ENCODE measurements around the gene ITGB3. TPM values are rescaled to one million over a fixed set of nuclear protein-coding genes. Genes with fewer than 3 reads are reported as not detected.

Gene ITGB3
- total and polyA plus RNA-seq, 3 donors from 2014 or later: 6.9 to 10.3 (median 7.6) TPM

GRCh38 chr17:47305302-47305923 is 51.8 kb downstream of the ITGB3 start:
- H3K36me3 ChIP-seq (ENCODE audit: low read depth, missing control alignments): no peaks in the 10 kb centered on the region
- no peaks in the 10 kb centered on the region for H3K27me3 ChIP-seq
- TF ChIP-seq POLR2A (IDR thresholded peaks at IDR 0.05): no peak
- TF ChIP-seq CTCF (IDR thresholded peaks at IDR 0.05): no peak
- no peak for DNase-seq
- H3K4me1 ChIP-seq: peaks cover 5% of the 10 kb centered on the region
- WGBS, 2 donors: 64 to 68% methylated on average over 4 of the region's 4 CpGs
- no peak overlapping the region for H3K4me3 ChIP-seq
- no peaks in the 10 kb centered on the region for H3K9me3 ChIP-seq
- intact Hi-C loops (cut with DNase I; ENCODE audit: low total_unique reads): no loop called here
- H3K27ac ChIP-seq: no peak overlapping the region

GRCh38 chr17:47310186-47310733 is 56.6 kb downstream of the ITGB3 start:
- Histone ChIP-seq H3K27me3 (no peaks in the 10 kb centered on the region), H3K27ac (no peak overlapping the region), H3K36me3 (ENCODE audit: low read depth, missing control alignments) (no peaks in the 10 kb centered on the region), H3K4me1 (peaks cover 5% of the 10 kb centered on the region), H3K9me3 (no peaks in the 10 kb centered on the region), H3K4me3 (no peak overlapping the region)
- 75 to 76% methylated on average over 4 of the region's 4 CpGs for WGBS, 2 donors
- no peak for TF ChIP-seq POLR2A (IDR thresholded peaks at IDR 0.05)
- TF ChIP-seq CTCF (IDR thresholded peaks at IDR 0.05): no peak
- DNase-seq: no peak
- intact Hi-C loops (cut with DNase I; ENCODE audit: low total_unique reads): loop anchor here (10.0 kb wide), 1 partner anchor 75 kb away; no protein-coding TSS in a partner anchor

GRCh38 chr17:47311420-47311819 is 57.8 kb downstream of the ITGB3 start:
- H3K27ac ChIP-seq: no peak overlapping the region
- intact Hi-C loops (cut with DNase I; ENCODE audit: low total_unique reads): loop anchor here (10.0 kb wide), 1 partner anchor 77 kb away; no protein-coding TSS in a partner anchor
- no peak overlapping the region for H3K4me3 ChIP-seq
- H3K4me1 ChIP-seq: peaks cover 3% of the 10 kb centered on the region
- H3K9me3 ChIP-seq: no peaks in the 10 kb centered on the region
- no peaks in the 10 kb centered on the region for H3K36me3 ChIP-seq (ENCODE audit: low read depth, missing control alignments)
- no peaks in the 10 kb centered on the region for H3K27me3 ChIP-seq
- TF ChIP-seq CTCF (IDR thresholded peaks at IDR 0.05): no peak
- no peak for TF ChIP-seq POLR2A (IDR thresholded peaks at IDR 0.05)
- no peak for DNase-seq

- WGBS, 2 donors: 40 to 42% methylated on average over 7 of the region's 7 CpGs
- H3K4me3 ChIP-seq: no peak overlapping the region
- TF ChIP-seq CTCF (IDR thresholded peaks at IDR 0.05): peak; percentile 64 to 74 (median 65)
- no peak for TF ChIP-seq POLR2A (IDR thresholded peaks at IDR 0.05)
- H3K27me3 ChIP-seq: no peaks in the 10 kb centered on the region
- H3K36me3 ChIP-seq (ENCODE audit: low read depth, missing control alignments): no peaks in the 10 kb centered on the region
- H3K4me1 ChIP-seq: peaks cover 3% of the 10 kb centered on the region
- H3K9me3 ChIP-seq: no peaks in the 10 kb centered on the region
- peak overlapping the region in 1 of 2 donors; percentile 8 for H3K27ac ChIP-seq
- intact Hi-C loops (cut with DNase I; ENCODE audit: low total_unique reads): loop anchor here (10.0 kb wide), 1 partner anchor 81 kb away; no protein-coding TSS in a partner anchor
- peak; percentile 51 for DNase-seq
Observed at GRCh38 chr17:47315451-47316266, 62.0 kb downstream of the ITGB3 start.
